Measurements from ENCODE around the gene IMPA2. TPM values are rescaled to one million over a fixed set of nuclear protein-coding genes. Genes with fewer than 3 reads are reported as not detected.
"Not testable (repeated sequence)": the region's sequence is repeated elsewhere in the genome, so short reads cannot be mapped to it uniquely, and the experiment has no call there.

The IMPA2 gene
- total RNA-seq (2014; rRNA removed; shearing (Covaris generic)), result 88.6 and 89.2 TPM in 2 replicates

- DNase-seq (ENCODE audit: low spot score), result no peak
Measured at GRCh38 chr18:11981192-11981542, at the start of gene IMPA2. TSS of gene IMPA2 (plus strand) at chr18:11981507. CDS start at chr18:11981670, 163 bp downstream.

GRCh38 chr18:11932393-11932792 is 48.9 kb upstream of the IMPA2 start:
- DNase-seq (ENCODE audit: low spot score), result no peak

GRCh38 chr18:11937874-11938478 is 43.3 kb upstream of the IMPA2 start:
- DNase-seq (ENCODE audit: low spot score), result peak; percentile 96

- no peak for DNase-seq (ENCODE audit: low spot score)
Measured at GRCh38 chr18:11940956-11941355, 40.4 kb upstream of the IMPA2 start.

GRCh38 chr18:11943551-11943950 is 37.8 kb upstream of the IMPA2 start:
- no peak for DNase-seq (ENCODE audit: low spot score)

GRCh38 chr18:11944252-11944651 is 37.1 kb upstream of the IMPA2 start:
- no peak for DNase-seq (ENCODE audit: low spot score)

GRCh38 chr18:11944786-11945185 is 36.5 kb upstream of the IMPA2 start:
- no peak for DNase-seq (ENCODE audit: low spot score)

- DNase-seq (ENCODE audit: low spot score), result not testable (repeated sequence)
Measured at GRCh38 chr18:11945834-11946659, 35.3 kb upstream of the IMPA2 start.

- DNase-seq (ENCODE audit: low spot score), result no peak
Measured at GRCh38 chr18:11946756-11947155, 34.6 kb upstream of the IMPA2 start.

GRCh38 chr18:11947214-11948191 is 33.8 kb upstream of the IMPA2 start:
- DNase-seq (ENCODE audit: low spot score), result peak; percentile 98

- DNase-seq (ENCODE audit: low spot score), result no peak
Measured at GRCh38 chr18:11948852-11949523, 32.3 kb upstream of the IMPA2 start.

GRCh38 chr18:11950824-11951223 is 30.5 kb upstream of the IMPA2 start:
- no peak for DNase-seq (ENCODE audit: low spot score)

GRCh38 chr18:11951390-11951851 is 29.9 kb upstream of the IMPA2 start:
- DNase-seq (ENCODE audit: low spot score), result no peak

- no peak for DNase-seq (ENCODE audit: low spot score)
Measured at GRCh38 chr18:11953113-11953512, 28.2 kb upstream of the IMPA2 start.

- DNase-seq (ENCODE audit: low spot score), result no peak
Measured at GRCh38 chr18:11955239-11956029, 25.9 kb upstream of the IMPA2 start.

- DNase-seq (ENCODE audit: low spot score), result no peak
Measured at GRCh38 chr18:11956371-11957308, 24.7 kb upstream of the IMPA2 start.

GRCh38 chr18:11957636-11958035 is 23.7 kb upstream of the IMPA2 start:
- DNase-seq (ENCODE audit: low spot score), result no peak

GRCh38 chr18:11959651-11960050 is 21.7 kb upstream of the IMPA2 start:
- not testable (repeated sequence) for DNase-seq (ENCODE audit: low spot score)

GRCh38 chr18:11960743-11961380 is 20.4 kb upstream of the IMPA2 start:
- DNase-seq (ENCODE audit: low spot score), result no peak

All from HT-29 (cell line).